LNCAP (cell line): Measurements from ENCODE around the gene DNAJC1.

ENCODE experiments used
- CTCF ChIP-seq: fragments of 450-650 bp; IDR thresholded peaks from 2 replicates; pipeline ENCODE4 v1.5.1; 2017; ENCODE audit warnings: mild to moderate bottlenecking

The DNAJC1 gene

DNA sequence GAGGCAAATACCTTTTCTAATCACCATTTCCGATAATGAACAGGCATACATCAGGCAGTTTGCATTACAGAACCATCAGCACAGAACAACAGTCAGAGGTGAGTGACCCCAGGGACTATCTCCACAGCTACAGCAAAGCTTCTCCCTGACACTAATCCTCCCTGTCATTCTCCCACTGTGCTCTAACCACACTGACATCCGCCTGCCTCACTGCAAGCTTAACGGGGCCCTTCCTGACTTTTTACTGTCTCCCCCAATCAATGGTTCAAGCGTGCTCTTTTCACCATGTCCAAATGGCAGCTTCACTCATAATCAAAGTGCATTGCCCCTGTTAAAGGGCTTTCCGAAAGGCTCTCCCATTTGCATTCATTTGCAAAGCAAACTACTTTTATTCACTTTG lies 196.3 kb downstream of the DNAJC1 start:
- no peak for TF ChIP-seq CTCF

- no peak for TF ChIP-seq CTCF
Observed at GRCh38 chr10:21803374-21803773, 200.2 kb downstream of the DNAJC1 start.

GRCh38 chr10:21801609-21802008 lies 201.9 kb downstream of the DNAJC1 start:
- no peak for TF ChIP-seq CTCF

- TF ChIP-seq CTCF: no peak
Observed at GRCh38 chr10:21797984-21798765, 205.4 kb downstream of the DNAJC1 start.

- TF ChIP-seq CTCF: no peak
Observed at GRCh38 chr10:21797533-21797932, 206.0 kb downstream of the DNAJC1 start.

DNA sequence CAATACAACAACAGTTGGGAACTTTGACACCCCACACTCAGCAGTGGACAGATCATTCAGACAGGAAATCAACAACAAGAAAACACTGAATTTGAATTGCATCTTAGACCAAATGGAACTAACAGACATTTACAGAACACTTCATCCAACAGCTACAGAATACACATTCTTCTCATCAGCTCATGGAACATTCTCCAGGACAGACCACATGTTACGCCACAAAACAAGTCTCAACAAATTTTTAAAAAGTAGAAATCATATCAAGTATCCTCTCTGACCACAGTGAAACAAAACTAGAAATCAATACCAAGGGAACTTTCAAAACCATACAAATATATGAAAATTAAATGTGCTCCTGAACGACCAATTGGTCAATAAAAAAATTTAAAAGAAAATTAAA lies 212.3 kb downstream of the DNAJC1 start:
- no peak for TF ChIP-seq CTCF

DNA sequence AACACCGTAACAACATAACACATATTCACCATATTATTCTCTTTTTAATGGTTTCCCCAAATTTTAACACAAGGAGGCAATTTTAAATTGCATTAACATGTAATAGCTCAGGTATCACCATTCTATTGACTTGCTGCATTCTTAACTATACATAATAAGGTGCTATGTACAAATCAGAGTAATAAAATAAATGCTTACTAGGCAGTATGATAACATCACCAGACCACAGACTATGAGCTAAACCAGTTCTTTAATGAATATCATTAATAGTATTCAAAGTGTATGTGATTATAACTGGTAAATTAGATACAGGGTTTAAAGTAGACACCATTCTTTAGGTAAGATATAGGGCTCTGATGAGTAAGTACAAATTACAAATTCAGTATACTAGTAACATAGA lies 226.6 kb downstream of the DNAJC1 start:
- TF ChIP-seq CTCF: no peak

GRCh38 chr10:21771219-21771618 lies 232.3 kb downstream of the DNAJC1 start:
- TF ChIP-seq CTCF: no peak
